ENCODE data around the gene GPR146.

The GPR146 gene

DNA sequence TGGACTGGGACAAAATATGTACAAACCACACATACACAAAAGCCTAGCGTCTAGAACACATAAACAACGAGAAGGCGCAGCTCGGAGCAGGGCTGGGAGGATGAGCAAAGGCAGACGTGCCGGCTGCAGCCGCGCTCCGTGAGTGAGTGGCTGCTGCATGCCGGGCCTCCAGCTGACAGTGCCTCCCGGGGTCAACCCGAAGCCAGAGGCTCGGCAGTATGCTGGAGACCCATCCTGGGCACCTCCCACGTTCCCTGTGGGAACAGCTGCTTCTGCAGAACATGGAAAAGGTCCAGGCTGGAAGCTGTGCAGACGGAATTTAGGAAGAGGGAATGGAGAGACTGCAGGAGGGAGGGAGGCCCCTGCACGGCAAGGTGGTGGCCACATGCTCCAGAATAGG lies 3.6 kb upstream of the GPR146 start:
- FAIRE-seq (no peak), DNase-seq (ENCODE audit: extremely low spot score, insufficient read length, low read depth) (no peak)

- FAIRE-seq = no peak
Measured at GRCh38 chr7:1041551-1042491, 2.5 kb upstream of the GPR146 start.

GRCh38 chr7:1042492-1042833 lies 1.9 kb upstream of the GPR146 start:
- no peak for DNase-seq (ENCODE audit: extremely low spot score, insufficient read length, low read depth)
- no peak for FAIRE-seq

More at GRCh38 chr7:1041551-1042491, 2.5 kb upstream of the GPR146 start:
- DNase-seq (ENCODE audit: extremely low spot score, insufficient read length, low read depth) = no peak

DNA sequence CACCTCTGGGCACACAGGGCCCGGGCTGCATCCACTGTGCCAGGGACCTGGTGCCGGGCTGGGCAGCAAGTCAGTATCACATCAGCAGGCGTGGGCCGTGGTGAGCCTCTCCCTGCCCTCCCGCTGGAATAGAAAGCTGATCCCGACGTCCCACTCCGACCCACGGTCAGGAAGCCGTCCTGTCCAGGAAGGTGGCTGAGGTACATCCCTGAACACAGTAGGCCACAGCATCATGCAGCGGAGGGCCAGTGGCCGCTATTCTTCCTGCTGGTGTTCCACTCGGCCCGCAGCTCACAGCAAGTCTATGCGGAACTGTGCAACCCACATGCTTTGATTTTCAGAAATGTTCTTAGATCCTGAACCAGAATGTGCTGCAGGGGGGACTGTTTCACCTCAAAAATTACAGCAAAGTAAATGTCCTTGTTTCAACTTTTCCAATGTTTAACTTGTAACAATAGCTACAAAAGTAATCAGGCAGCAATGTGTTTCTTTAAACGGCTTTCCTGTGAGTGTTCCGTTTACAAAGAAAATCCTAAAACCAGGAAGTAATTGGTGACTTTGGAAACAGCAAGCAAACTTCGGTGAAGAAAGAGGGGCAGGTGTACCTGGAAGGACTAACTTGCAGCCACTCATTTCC lies 676 bp upstream of the GPR146 start:
- no peak for FAIRE-seq
- no peak for DNase-seq (ENCODE audit: extremely low spot score, insufficient read length, low read depth)

DNA sequence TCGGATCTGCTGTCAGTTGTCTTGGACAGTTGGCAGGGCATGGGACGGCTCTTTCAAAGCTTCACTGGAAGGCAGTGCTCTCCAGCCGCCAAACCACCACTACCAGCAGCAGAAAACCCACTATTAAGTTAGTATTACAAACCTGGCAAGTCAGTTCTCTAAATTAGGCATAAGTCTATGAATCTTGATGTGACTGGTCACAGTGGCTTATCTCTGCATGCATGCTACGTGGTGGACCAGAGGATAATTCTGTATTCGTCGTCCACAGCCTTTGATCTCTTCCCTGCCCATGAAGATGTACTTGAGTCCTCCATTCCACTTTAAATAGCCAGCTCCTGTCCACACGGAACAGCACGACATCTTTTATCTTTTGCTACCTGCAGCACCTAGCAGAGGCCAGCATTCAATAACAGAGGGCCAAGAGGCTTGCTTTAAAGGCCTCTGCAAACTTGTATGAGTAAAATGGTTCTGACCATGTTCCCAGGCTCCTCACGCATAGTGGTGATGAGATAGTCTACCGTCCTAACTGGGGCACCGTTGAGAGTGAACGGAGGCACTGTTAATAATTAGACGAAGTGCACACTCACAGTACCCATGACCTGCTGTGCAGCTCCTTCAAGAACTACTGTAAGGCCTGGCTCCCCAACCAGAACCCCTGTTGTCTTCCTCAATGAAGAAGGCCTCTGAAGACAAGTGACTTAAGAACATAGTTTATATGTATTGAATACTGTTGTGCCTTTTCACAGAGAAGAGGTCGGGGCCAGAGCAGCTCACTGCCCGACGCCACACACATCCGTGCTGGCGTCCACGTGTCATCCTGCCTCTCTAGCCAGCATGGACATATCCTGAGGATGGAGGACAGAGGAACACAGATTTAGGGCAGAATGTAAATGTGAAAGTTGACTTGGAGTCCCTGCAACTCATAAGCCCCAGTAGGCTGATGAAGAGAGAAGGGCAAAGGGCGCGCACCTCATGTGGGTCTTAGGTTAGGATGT lies 1.0 kb downstream of the GPR146 start:
- FAIRE-seq = no peak

GRCh38 chr7:1046722-1047679 lies 2.7 kb downstream of the GPR146 start:
- FAIRE-seq = no peak
- DNase-seq (ENCODE audit: extremely low spot score, insufficient read length, low read depth) = no peak

More for the DNA sequence above, 1.0 kb downstream of the GPR146 start:
- no peak for DNase-seq (ENCODE audit: extremely low spot score, insufficient read length, low read depth)

GRCh38 chr7:1049006-1049741 lies 4.8 kb downstream of the GPR146 start:
- FAIRE-seq (no peak), DNase-seq (ENCODE audit: extremely low spot score, insufficient read length, low read depth) (no peak)

DNA sequence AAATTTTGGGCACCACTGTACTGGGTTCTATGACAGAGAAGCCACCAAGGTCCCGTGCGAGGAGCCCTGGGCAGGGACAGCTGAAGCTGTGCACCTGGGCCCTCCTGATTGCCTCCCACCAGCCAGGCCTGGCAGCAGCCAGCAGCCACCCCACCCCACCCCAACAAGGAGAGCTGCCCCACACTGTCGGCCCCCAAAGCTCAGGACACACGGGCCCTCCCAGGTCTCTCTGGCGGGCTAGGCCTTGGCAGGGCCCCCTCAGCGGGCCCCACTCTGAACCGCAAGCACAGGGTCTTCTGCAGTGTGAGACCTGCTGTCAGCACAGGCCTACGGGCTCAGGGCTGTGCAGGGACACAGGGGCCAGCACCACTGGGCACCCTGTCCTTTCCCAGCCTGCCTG lies 5.5 kb downstream of the GPR146 start:
- FAIRE-seq (no peak), DNase-seq (ENCODE audit: extremely low spot score, insufficient read length, low read depth) (no peak)

DNA sequence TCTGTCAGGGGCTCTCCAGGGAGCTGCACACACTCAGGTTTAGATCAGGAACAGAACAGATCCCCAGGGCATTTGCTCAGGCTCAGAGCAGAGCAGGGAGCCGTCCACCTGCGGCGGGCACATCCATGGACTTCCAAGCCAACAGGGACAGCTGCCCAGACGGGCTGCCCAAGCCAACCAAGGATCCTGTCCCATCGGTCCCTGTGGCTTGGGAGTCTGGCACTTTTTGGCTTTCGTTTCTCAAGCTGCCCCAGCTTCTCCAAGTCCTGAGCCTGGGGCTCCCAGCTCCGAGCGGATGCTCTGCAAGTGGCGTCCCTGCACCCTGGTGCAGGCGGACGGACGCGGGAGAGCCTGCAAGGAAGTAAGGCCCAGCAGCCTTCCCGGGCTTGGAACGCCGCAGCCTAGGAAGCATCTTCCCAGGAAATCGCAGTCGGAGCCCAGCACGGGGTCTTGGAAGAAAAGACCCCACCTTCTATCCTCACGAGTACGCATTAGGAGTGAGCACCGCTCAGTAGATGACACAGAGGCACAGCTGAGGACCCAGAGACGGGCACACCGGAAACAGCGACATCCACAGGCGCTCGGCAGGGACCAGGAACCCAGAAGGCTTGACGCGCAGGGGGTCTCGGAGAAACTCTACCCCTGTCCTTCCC lies 6.0 kb downstream of the GPR146 start:
- no peak for FAIRE-seq

DNA sequence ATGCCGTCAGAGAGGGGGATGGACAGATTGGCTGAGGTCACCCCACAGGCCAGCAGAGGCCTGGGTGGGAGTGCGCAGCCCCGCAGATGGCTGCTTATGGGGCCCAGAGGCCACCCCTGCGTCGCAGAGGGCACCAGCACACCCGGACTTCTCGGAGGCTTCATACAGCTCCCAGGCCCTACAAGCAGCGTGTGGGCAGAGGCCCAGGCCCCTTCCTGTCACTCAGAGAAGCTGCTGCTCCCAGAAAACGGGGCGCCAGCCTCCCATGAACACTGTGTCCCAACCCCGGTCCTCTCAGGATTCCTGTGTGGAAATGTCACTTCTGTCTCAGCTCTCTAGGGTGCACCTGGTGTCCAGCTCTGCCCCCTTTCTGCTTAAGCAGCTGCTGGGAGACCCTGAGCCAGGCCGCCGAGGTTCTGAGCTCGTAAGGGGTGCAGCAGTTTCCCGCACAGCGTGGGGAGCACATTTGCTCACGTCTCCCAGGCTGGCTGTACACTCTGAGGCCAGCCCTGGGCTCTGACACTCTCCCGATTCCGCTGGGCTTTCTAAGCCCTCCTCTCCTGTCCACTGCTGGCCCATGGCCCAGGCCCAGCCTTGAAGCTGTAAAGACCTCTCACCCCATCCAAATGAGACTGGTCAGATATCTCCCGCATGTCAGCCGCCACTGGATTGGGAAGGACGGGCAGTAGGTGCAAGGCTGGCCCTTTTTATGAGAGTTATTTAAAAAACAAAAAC lies 6.8 kb downstream of the GPR146 start:
- DNase-seq (ENCODE audit: extremely low spot score, insufficient read length, low read depth) = no peak
- FAIRE-seq = no peak

More for the DNA sequence above, 6.0 kb downstream of the GPR146 start:
- DNase-seq (ENCODE audit: extremely low spot score, insufficient read length, low read depth) = no peak

DNA sequence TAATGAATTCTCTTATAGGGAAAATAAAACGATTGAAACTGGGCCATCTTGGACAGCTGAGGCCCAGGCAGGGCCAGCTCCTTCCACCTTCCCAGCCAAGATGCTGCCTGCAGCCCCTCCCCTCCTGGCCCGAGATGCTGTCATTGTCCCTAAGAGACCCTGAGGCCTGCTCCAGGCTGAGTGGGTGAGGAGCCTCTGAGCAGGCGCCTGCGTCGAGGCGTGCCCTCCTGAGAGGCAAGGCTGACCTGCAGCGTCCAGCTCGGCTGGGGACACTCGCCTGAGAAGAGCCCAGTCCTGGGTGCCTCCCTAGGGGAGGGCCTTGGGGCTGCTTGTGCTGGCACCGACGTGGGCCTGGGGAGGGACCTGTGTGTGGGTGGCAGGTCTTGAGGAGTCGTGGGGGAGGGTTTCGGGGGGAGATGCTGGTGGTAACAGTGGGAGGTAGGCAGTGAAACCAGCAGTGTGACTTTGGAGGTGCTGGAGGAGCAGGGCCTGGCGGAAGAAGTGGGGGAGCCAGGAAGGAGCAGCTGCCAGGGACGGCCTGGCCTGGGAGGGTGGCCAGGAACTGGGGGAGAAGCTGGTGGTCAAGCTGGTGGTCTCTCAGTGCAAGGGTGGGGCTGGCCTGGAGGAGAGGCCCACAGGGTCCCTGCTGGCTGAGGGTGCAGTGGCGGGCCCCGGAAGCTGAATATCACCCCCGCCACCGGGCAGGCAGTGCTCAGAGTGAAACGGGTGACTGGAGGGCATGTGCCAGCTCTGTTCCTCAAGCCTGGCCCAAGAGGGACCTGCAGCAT lies 7.9 kb downstream of the GPR146 start:
- DNase-seq (ENCODE audit: extremely low spot score, insufficient read length, low read depth) (no peak), FAIRE-seq (no peak)

GRCh38 chr7:1053002-1053411 lies 8.7 kb downstream of the GPR146 start:
- DNase-seq (ENCODE audit: extremely low spot score, insufficient read length, low read depth) (no peak), FAIRE-seq (no peak)

- no peak for DNase-seq (ENCODE audit: extremely low spot score, insufficient read length, low read depth)
- no peak for FAIRE-seq
Measured at GRCh38 chr7:1053816-1054370, 9.5 kb downstream of the GPR146 start.

DNA sequence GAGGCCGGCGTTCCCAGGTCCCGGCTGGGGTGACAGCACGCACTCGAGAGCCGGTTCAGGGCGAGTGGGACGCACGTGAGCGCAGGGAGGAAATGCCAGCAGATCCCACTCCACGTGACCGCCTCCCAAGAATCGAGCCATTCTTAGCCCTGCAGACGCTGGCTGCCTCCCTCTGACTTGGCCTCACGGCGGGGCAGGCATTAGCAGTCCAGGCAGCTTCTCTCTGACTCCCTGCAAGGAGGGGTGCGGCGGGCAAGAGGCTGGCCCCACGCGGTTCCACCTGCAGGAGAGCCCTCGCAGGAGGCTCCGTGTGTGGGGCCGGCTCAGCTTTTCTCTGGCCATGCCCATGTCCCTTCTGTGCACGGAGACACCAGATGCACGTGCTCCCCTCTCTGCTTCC lies 10.1 kb downstream of the GPR146 start:
- DNase-seq (ENCODE audit: extremely low spot score, insufficient read length, low read depth) (no peak), FAIRE-seq (no peak)

- DNase-seq (ENCODE audit: extremely low spot score, insufficient read length, low read depth) = no peak
Measured at GRCh38 chr7:1054861-1055450, 10.6 kb downstream of the GPR146 start.

GRCh38 chr7:1055491-1055955 lies 11.2 kb downstream of the GPR146 start:
- DNase-seq (ENCODE audit: extremely low spot score, insufficient read length, low read depth) = no peak
- no peak for FAIRE-seq

More at GRCh38 chr7:1054861-1055450, 10.6 kb downstream of the GPR146 start:
- no peak for FAIRE-seq
